ENCODE measurements around the gene SMIM13.
"Not testable (repeated sequence)": the region's sequence is repeated elsewhere in the genome, so short reads cannot be mapped to it uniquely, and the experiment has no call there.

The SMIM13 gene

DNA sequence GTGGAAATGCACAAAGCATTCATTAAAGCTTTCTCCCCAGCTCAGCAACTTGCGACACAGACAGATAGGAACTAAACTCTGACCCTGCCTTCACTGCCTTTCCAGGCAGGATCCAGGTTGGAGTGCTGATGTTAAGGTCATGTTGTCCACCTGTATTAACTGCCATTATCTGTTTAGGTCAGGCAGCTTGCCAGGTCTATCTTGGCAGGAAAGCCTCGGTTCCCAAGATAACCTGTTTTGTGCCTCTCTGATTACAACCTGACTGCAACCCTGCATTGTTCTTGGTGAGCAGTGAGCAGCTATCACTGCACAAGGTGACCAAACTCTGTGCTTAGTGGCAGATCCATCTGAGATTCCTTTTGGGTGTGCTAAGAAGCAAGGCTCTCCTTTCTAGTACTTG is 26.3 kb upstream of the SMIM13 start:
- H3K9me3 Mint-ChIP-seq (ENCODE audit: low read depth) = no peaks in the 10 kb centered on the region
- no peak overlapping the region for H3K27ac Mint-ChIP-seq
- peaks cover 2% of the 10 kb centered on the region for H3K27me3 Mint-ChIP-seq
- no peaks in the 10 kb centered on the region for H3K4me1 Mint-ChIP-seq (ENCODE audit: low read depth)
- no peaks in the 10 kb centered on the region for H3K36me3 Mint-ChIP-seq
- H3K4me3 Mint-ChIP-seq = no peak overlapping the region

DNA sequence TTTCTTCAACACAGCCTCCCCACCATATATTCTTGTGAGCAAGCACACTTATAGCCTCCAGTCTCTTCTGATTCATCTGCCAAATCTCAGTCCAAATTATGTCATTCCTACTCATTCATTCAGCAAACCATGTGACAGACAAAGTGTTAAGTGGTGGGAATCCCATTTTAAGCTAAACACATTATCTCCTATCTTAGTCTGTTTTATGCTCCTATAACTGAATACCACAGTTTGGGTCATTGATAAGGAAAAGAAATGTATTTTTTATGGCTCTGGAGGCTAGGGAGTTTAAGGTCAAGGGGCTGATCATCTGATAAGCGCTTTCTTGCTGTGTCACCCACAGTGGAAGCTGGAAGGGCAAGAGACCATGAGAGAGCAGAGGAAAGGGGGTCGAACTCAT is 23.9 kb upstream of the SMIM13 start:
- no peaks in the 10 kb centered on the region for H3K9me3 Mint-ChIP-seq (ENCODE audit: low read depth)
- H3K4me3 Mint-ChIP-seq = no peak overlapping the region
- no peaks in the 10 kb centered on the region for H3K36me3 Mint-ChIP-seq
- no peak overlapping the region for H3K27ac Mint-ChIP-seq
- H3K4me1 Mint-ChIP-seq (ENCODE audit: low read depth) = no peaks in the 10 kb centered on the region
- H3K27me3 Mint-ChIP-seq = peaks cover 2% of the 10 kb centered on the region

DNA sequence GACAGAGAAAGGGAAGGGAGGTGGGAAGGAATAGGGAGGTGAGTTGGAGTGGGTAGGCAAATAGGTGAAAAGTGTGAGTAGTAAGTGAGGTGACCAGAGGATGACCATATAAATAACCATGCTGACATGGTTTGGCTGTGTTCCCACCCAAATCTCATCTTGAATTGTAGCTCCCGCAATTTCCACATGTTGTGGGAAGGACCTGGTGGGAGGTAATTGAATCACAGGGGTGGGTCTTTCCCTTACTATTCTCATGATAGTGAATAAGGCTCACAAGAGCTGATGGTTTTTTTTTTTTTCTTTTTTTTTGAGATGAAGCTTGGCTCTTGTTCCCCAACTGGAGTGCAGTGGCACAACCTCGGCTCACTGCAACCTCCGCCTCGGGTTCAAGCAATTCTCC is 21.5 kb upstream of the SMIM13 start:
- Mint-ChIP-seq H3K9me3 (ENCODE audit: low read depth) (no peaks in the 10 kb centered on the region), H3K4me1 (ENCODE audit: low read depth) (no peaks in the 10 kb centered on the region), H3K4me3 (no peak overlapping the region), H3K27me3 (peaks cover 2% of the 10 kb centered on the region), H3K36me3 (no peaks in the 10 kb centered on the region), H3K27ac (no peak overlapping the region)

DNA sequence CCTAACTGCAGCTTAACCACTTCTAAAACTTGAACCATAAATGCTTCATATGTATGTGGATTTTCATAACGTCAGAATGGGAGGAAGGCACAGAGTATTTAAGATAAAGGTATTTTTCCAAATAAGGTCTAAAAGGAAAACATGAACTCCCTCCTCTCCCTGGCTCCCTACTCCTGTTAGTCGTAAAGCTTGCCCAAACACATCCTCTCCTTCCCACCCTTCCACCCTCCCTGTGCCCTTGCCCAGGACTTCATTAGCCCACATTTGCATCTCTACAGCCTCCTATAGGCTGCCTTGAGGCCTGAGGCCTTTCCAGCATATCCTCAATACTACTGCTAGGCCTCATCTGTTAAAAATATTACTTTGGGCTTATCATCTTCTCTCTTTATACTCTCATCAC is 17.1 kb upstream of the SMIM13 start:
- Mint-ChIP-seq H3K9me3 (ENCODE audit: low read depth) (no peaks in the 10 kb centered on the region), H3K4me1 (ENCODE audit: low read depth) (no peaks in the 10 kb centered on the region), H3K27ac (no peak overlapping the region), H3K4me3 (no peak overlapping the region), H3K27me3 (peaks cover 2% of the 10 kb centered on the region), H3K36me3 (no peaks in the 10 kb centered on the region)

DNA sequence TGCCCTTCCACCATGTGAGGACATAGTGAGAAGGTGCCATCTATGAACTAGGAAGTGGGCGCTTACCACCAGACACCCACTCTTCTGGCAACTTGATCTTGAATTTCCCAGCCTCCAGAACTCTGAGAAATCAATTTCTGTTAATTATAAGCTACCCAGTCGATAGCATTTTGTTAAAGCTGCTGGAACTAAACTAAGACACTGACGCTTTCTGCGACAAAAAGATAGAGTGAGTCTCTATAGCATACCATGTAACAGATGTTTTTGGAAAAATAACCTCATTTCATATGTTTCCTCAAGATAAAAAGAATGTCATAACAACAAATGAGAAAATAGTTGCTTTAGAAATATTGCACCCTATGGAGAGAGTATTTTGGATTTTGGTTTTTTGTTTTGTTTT is 15.4 kb upstream of the SMIM13 start:
- no peak overlapping the region for H3K4me3 Mint-ChIP-seq
- H3K36me3 Mint-ChIP-seq = no peaks in the 10 kb centered on the region
- H3K4me1 Mint-ChIP-seq (ENCODE audit: low read depth) = no peaks in the 10 kb centered on the region
- H3K9me3 Mint-ChIP-seq (ENCODE audit: low read depth) = no peaks in the 10 kb centered on the region
- no peaks in the 10 kb centered on the region for H3K27me3 Mint-ChIP-seq
- H3K27ac Mint-ChIP-seq = no peak overlapping the region

DNA sequence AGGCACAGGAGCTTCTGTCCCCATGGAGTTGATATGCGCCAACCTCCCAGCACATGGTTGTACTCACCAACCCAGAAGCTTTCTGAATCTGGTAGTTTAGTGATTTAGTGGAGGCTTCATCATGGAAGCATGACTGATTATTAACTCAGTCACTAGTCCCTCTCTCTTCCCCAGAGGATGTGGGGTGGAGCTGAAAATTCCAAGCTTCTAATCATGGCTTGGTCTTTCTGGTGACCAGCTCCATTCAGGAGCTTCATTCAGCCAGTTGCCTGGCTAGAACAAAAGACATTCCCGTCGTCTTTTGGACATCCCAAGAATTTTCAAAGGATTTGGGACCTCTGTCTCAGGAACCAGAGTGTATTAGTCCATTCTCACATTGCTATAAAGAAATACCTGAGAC is 13.3 kb upstream of the SMIM13 start:
- no peaks in the 10 kb centered on the region for H3K9me3 Mint-ChIP-seq (ENCODE audit: low read depth)
- no peak overlapping the region for H3K27ac Mint-ChIP-seq
- H3K36me3 Mint-ChIP-seq = no peaks in the 10 kb centered on the region
- H3K4me1 Mint-ChIP-seq (ENCODE audit: low read depth) = no peaks in the 10 kb centered on the region
- no peak overlapping the region for H3K4me3 Mint-ChIP-seq
- no peaks in the 10 kb centered on the region for H3K27me3 Mint-ChIP-seq

DNA sequence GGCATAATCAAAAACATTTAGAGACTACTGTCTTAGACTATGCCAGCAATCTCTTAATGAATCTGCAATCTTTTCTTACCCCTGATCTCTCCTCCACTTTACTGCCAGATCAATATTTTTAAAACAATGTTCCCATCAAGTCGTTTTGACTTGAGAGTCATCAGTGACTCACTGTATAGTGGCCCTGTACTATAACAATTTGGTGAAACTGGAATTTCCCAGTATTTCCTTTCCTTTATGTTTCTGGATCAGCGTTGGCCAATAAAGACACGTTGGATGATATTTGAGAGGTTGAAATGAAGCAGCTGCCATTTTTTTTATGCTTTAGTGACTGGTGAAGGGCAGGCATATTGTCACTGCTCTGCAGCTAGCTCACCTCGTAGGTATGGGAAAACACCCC is 10.1 kb upstream of the SMIM13 start:
- H3K4me3 Mint-ChIP-seq = no peak overlapping the region
- no peaks in the 10 kb centered on the region for H3K4me1 Mint-ChIP-seq (ENCODE audit: low read depth)

DNA sequence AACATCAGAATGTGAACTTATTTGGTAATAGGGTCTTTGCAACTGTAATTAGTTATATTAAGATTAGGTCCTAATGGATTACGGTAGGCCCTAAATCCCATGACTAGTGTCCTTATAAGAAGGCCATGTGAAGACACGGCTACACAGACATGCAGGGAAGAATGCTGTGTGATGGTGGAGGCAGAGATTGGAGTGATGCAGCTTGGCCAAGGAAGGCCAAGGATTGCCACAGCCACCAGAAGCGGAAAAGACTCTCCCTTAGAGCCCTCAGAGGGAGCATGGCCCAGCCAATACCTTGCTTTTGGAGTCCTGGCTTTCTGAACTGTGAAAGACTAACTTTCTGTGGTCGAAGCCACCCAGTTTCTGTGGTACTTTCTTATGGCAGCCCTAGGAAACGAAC is 9.7 kb upstream of the SMIM13 start:
- H3K36me3 Mint-ChIP-seq = no peaks in the 10 kb centered on the region
- peaks cover 2% of the 10 kb centered on the region for H3K27me3 Mint-ChIP-seq
- H3K27ac Mint-ChIP-seq = no peak overlapping the region
- no peaks in the 10 kb centered on the region for H3K9me3 Mint-ChIP-seq (ENCODE audit: low read depth)
- no peaks in the 10 kb centered on the region for H3K4me1 Mint-ChIP-seq (ENCODE audit: low read depth)
- no peak overlapping the region for H3K4me3 Mint-ChIP-seq

More for the DNA sequence above, 10.1 kb upstream of the SMIM13 start:
- H3K27me3 Mint-ChIP-seq = peaks cover 2% of the 10 kb centered on the region
- no peaks in the 10 kb centered on the region for H3K36me3 Mint-ChIP-seq
- no peak overlapping the region for H3K27ac Mint-ChIP-seq
- no peaks in the 10 kb centered on the region for H3K9me3 Mint-ChIP-seq (ENCODE audit: low read depth)

DNA sequence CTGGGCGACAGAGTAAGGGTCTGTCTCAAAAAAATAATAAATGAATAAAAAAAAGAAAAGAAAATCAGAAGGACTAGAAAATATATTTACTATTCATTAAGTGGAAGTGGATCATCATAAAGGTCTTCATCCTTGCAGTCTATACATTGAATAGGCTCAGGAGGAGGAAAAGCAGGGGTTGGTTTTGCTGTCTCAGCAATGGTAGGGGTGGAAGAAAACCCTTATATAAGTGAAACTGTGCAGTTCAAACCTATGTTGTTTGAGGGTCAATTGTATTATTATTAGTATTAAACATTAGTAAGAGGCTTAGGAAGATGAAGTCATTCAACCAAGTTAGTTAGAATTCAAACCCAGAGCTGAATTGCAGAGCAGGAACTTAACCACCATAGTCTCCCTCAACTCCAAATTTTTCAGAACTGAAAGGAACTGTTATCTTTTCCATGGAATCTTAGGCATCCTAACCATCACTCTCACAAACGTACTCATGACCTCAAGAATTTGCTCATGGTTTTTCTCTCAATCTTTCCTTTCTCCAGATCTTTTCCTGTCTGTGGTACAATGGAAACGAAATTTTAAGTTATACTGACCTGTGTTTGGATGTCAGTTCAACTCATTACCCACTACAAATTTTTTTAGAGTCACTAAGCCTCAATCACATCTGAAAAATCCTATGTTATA is 7.7 kb upstream of the SMIM13 start:
- H3K27me3 Mint-ChIP-seq = peaks cover 2% of the 10 kb centered on the region
- no peaks in the 10 kb centered on the region for H3K4me1 Mint-ChIP-seq (ENCODE audit: low read depth)
- H3K9me3 Mint-ChIP-seq (ENCODE audit: low read depth) = no peaks in the 10 kb centered on the region
- no peak overlapping the region for H3K27ac Mint-ChIP-seq
- H3K4me3 Mint-ChIP-seq = no peak overlapping the region
- H3K36me3 Mint-ChIP-seq = no peaks in the 10 kb centered on the region

DNA sequence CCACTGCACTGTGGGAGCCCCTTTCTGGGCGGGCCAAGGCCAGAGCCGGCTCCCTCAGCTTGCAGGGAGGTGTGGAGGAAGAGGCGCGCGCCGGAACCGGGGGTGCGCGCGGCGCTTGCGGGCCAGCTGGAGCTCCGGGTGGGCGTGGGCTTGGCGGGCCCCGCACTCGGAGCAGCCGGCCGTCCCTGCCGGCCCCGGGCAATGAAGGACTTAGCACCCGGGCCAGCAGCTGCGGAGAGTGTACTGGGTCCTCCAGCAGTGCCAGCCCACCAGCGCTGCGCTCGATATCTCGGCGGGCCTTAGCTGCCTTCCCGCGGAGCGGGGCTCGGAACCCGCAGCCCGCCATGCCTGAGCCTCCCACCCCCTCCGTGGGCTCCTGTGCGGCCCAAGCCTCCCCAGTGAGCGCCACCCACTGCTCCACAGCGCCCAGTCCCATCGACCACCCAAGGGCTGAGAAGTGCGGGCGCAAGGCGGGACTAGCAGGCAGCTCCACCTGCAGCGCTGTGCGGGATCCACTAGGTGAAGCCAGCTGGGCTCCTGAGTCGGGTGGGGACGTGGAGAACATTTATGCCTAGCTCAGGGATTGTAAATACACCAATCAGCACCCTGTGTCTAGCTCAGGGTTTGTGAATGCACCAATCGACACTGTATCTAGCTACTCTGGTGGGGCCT is 6.4 kb upstream of the SMIM13 start:
- not testable (repeated sequence) for H3K4me3 Mint-ChIP-seq

DNA sequence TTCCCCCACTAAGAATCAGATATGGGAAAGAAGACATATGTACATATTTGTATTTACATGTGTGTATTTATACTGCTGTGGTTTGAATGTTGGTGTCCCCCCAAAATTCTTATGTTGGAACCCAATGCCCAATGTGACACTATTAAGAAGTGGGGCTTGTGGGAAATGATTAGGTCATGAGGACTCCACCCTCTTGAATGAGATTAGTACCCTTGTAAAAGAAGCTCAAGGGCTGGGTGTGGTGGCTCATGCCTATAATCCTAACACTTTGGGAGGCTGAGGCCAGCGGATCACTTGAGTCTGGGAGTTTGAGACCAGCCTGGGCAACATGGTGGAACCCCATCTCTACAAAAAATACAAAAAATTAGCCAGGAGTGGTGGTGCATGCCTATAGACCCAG is 3.9 kb upstream of the SMIM13 start:
- no peak overlapping the region for H3K4me3 Mint-ChIP-seq
- no peaks in the 10 kb centered on the region for H3K9me3 Mint-ChIP-seq (ENCODE audit: low read depth)
- H3K27me3 Mint-ChIP-seq = peaks cover 2% of the 10 kb centered on the region
- peaks cover 12% of the 10 kb centered on the region for H3K4me1 Mint-ChIP-seq (ENCODE audit: low read depth)
- H3K27ac Mint-ChIP-seq = no peak overlapping the region
- no peaks in the 10 kb centered on the region for H3K36me3 Mint-ChIP-seq

More for the DNA sequence above, 6.4 kb upstream of the SMIM13 start:
- not testable (repeated sequence) for H3K27ac Mint-ChIP-seq; H3K4me1 Mint-ChIP-seq (ENCODE audit: low read depth); H3K27me3 Mint-ChIP-seq; H3K36me3 Mint-ChIP-seq; H3K9me3 Mint-ChIP-seq (ENCODE audit: low read depth)

DNA sequence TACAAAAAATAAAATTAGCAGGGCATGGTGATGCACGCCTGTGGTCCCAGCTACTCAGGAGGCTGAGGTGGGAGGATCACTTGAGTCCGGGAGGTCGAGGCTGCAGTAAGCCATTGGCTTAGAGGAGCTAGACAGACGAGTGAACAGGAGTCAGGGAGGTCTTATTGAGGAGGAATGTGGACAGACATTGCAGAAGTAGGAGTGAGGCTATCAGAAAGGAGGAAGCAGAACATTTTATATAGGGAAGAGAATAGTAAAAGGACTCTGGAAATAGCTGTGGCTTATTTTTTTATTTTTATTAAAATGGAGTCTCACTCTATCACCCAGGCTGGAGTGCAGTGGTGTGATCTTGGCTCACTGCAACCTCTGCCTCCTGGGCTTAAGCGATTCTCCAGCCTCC is 2.5 kb upstream of the SMIM13 start:
- H3K27ac Mint-ChIP-seq, H3K4me3 Mint-ChIP-seq: not testable (repeated sequence)

DNA sequence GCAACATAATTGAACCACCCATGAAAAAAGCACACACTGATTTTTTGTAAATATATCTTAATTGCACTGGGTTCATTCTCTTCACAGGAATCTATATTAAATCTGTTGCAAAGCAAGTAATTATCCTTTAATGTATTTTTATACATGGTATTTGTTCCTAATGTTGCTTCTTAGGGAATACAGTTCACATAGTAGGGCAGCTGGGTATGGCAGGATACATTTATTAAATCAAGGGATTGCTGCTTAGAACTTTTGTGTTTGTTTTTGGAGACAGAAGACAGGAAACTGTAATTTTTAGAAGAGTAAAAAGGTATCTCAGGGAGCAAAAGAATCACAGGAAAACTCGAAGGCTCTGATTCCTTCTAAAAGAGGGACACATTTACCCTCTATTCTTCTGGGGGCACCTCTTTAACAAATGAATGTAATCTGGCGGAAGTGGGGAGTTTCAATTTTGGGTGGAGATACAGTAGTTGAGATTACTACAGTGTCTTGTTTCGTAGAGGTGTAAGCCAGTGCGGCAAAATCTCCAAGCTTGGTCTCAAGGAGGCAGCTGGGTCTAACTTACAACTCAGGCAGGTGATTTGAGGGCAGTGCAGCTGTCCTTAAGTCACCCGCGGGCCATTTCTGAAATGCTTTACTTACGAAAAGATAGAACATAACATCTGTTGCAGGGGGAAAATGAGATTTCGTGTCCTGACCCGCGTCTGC is 812 bp upstream of the SMIM13 start:
- H3K27ac Mint-ChIP-seq = peak overlapping the region; percentile 97
- peaks cover 30% of the 10 kb centered on the region for H3K4me1 Mint-ChIP-seq (ENCODE audit: low read depth)
- H3K27me3 Mint-ChIP-seq = no peaks in the 10 kb centered on the region
- no peaks in the 10 kb centered on the region for H3K9me3 Mint-ChIP-seq (ENCODE audit: low read depth)
- no peaks in the 10 kb centered on the region for H3K36me3 Mint-ChIP-seq
- peak overlapping the region; percentile 95 for H3K4me3 Mint-ChIP-seq

More for the DNA sequence above, 2.5 kb upstream of the SMIM13 start:
- not testable (repeated sequence) for H3K36me3 Mint-ChIP-seq; H3K9me3 Mint-ChIP-seq (ENCODE audit: low read depth); H3K27me3 Mint-ChIP-seq
- peaks cover 25% of the 10 kb centered on the region for H3K4me1 Mint-ChIP-seq (ENCODE audit: low read depth)

DNA sequence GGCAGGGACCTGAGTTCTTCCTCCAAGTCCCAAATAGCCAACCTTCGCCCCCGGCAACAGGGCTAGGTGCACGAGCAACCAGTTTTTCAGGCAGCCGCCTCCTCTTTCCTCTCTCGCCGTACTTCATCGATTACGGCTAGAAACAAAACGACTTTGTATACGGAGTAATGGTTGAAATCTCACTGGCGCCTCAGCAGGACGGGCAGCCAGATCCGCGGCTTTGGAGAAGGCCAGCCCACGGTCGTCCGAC is 333 bp upstream of the SMIM13 start:
- peak overlapping the region; percentile 97 for H3K27ac Mint-ChIP-seq
- H3K27me3 Mint-ChIP-seq = no peaks in the 10 kb centered on the region
- H3K36me3 Mint-ChIP-seq = no peaks in the 10 kb centered on the region
- H3K9me3 Mint-ChIP-seq (ENCODE audit: low read depth) = no peaks in the 10 kb centered on the region
- H3K4me1 Mint-ChIP-seq (ENCODE audit: low read depth) = peaks cover 30% of the 10 kb centered on the region
- H3K4me3 Mint-ChIP-seq = peak overlapping the region; percentile 95

DNA sequence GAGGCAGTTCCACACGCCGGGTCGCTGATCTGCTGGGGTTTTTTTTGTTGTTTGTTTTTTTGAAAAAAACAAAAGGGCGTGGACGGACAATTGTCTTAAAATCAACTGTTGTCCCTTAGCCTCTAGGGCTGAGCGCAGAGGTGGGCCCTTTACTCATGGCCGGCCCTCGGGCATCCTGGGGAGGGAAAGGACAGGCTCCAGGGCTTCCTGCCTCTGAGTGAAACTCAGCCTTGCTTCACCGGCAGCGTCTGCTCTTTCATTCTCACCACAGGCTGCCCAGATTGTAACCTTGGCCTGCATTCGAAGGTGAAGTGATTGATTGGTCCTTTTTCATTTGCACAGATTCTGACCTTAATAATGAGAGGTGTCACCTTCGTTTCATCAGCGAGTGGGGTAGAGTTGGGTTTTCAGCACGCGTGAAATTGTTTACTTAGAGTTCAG is 797 bp downstream of the SMIM13 start:
- H3K27ac Mint-ChIP-seq = peak overlapping the region; percentile 97
- no peaks in the 10 kb centered on the region for H3K27me3 Mint-ChIP-seq
- no peaks in the 10 kb centered on the region for H3K9me3 Mint-ChIP-seq (ENCODE audit: low read depth)
- peaks cover 33% of the 10 kb centered on the region for H3K4me1 Mint-ChIP-seq (ENCODE audit: low read depth)
- peaks cover 1% of the 10 kb centered on the region for H3K36me3 Mint-ChIP-seq
- H3K4me3 Mint-ChIP-seq = peak overlapping the region; percentile 95

DNA sequence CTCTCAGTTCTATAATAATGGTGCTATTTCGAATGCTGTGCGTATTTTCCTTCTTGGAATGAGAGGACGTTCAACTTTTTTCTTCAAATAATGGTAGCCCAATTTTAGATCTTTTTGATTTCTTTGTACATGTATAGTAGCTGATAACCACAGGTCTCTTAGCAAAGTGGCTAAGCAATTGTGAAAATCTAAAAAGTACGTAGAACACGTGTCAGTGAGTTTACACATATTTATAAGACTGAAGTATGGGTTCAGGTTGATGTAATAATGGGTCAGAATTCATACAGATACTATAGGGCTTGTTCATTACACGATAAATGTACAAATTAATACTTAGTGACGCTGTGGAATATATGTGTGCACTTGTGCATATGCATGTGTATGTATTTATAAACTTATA is 1.3 kb downstream of the SMIM13 start:
- peaks cover 34% of the 10 kb centered on the region for H3K4me1 Mint-ChIP-seq (ENCODE audit: low read depth)
- no peaks in the 10 kb centered on the region for H3K9me3 Mint-ChIP-seq (ENCODE audit: low read depth)
- H3K27ac Mint-ChIP-seq = peak overlapping the region; percentile 97
- H3K4me3 Mint-ChIP-seq = peak overlapping the region; percentile 95
- no peaks in the 10 kb centered on the region for H3K27me3 Mint-ChIP-seq
- peaks cover 3% of the 10 kb centered on the region for H3K36me3 Mint-ChIP-seq
